ENCODE measurements around the gene SHC3. TPM values are rescaled to one million over a fixed set of nuclear protein-coding genes. Genes with fewer than 3 reads are reported as not detected.

SHC3 gene
- total RNA-seq, 2 experiments from 2014 or later: 0.03 TPM; not detected in 1

GRCh38 chr9:89022001-89022759 lies 156.4 kb downstream of the SHC3 start:
- H3K79me2 ChIP-seq (ENCODE audit: insufficient read depth, low read depth, low read length): no peaks in the 10 kb centered on the region
- no peaks in the 10 kb centered on the region for H3K4me1 ChIP-seq (ENCODE audit: insufficient read depth, low read length, poor library complexity, severe bottlenecking)
- H3K36me3 ChIP-seq (ENCODE audit: insufficient read depth, low read length): no peaks in the 10 kb centered on the region
- no peak overlapping the region for H3K27ac ChIP-seq (ENCODE audit: low read depth, low read length, poor library complexity, severe bottlenecking)
- BruUV-seq (replicated peaks): no TSS peak
- H3K4me3 ChIP-seq (ENCODE audit: low read depth, low read length, poor library complexity, severe bottlenecking): no peak overlapping the region
- CTCF ChIA-PET (ENCODE audit: unreplicated experiment): no interaction called here
- intact Hi-C loops (cut with micrococcal nuclease; ENCODE audit: unreplicated experiment): loop anchor here (10.0 kb wide), 1 partner anchor 1047 kb away; the partner anchor contains the start of gene CDK20
- H4K20me1 ChIP-seq (ENCODE audit: insufficient read depth, low read length): no peaks in the 10 kb centered on the region
- POLR2A ChIA-PET: no interaction called here
- TF ChIP-seq CTCF (conservative IDR thresholded peaks at IDR 0.05; ENCODE audit: low read length) (no peak), EZH2phosphoT487 (IDR thresholded peaks at IDR 0.05; ENCODE audit: borderline replicate concordance, low read depth, low read length) (no peak)
- no peaks in the 10 kb centered on the region for H3K9me3 ChIP-seq (ENCODE audit: low read length)
- no peak overlapping the region for H2AFZ ChIP-seq (ENCODE audit: low read length)
- no peaks in the 10 kb centered on the region for H3K9me2 ChIP-seq (ENCODE audit: insufficient read depth, low read length)
- no peak for DNase-seq (ENCODE audit: low spot score)
- H3K4me2 ChIP-seq (ENCODE audit: low read length): no peak overlapping the region

- CTCF ChIA-PET (ENCODE audit: unreplicated experiment): no interaction called here
- no peak for DNase-seq (ENCODE audit: low spot score)
- no peak overlapping the region for H3K4me3 ChIP-seq (ENCODE audit: low read depth, low read length, poor library complexity, severe bottlenecking)
- H3K9me3 ChIP-seq (ENCODE audit: low read length): no peaks in the 10 kb centered on the region
- no TSS peak for BruUV-seq (replicated peaks)
- no peaks in the 10 kb centered on the region for H3K36me3 ChIP-seq (ENCODE audit: insufficient read depth, low read length)
- H3K4me2 ChIP-seq (ENCODE audit: low read length): no peak overlapping the region
- no peak overlapping the region for H2AFZ ChIP-seq (ENCODE audit: low read length)
- H4K20me1 ChIP-seq (ENCODE audit: insufficient read depth, low read length): no peaks in the 10 kb centered on the region
- no peak for TF ChIP-seq EZH2phosphoT487 (IDR thresholded peaks at IDR 0.05; ENCODE audit: borderline replicate concordance, low read depth, low read length)
- no peak for TF ChIP-seq CTCF (conservative IDR thresholded peaks at IDR 0.05; ENCODE audit: low read length)
- H3K79me2 ChIP-seq (ENCODE audit: insufficient read depth, low read depth, low read length): no peaks in the 10 kb centered on the region
- no peaks in the 10 kb centered on the region for H3K9me2 ChIP-seq (ENCODE audit: insufficient read depth, low read length)
- POLR2A ChIA-PET: interaction anchor here (0.7 kb wide), 1 partner anchor 35 kb away, joined by 3 read pairs; no protein-coding TSS in a partner anchor
- H3K4me1 ChIP-seq (ENCODE audit: insufficient read depth, low read length, poor library complexity, severe bottlenecking): no peaks in the 10 kb centered on the region
- no peak overlapping the region for H3K27ac ChIP-seq (ENCODE audit: low read depth, low read length, poor library complexity, severe bottlenecking)
- intact Hi-C loops (cut with micrococcal nuclease; ENCODE audit: unreplicated experiment): loop anchor here (10.0 kb wide), 1 partner anchor 1046 kb away; the partner anchor contains the start of gene CDK20
Measured at GRCh38 chr9:89021154-89021803, 157.3 kb downstream of the SHC3 start.
